ENCODE measurements around the gene APCDD1L.
"Not testable (repeated sequence)": the region's sequence is repeated elsewhere in the genome, so short reads cannot be mapped to it uniquely, and the experiment has no call there.

APCDD1L gene

DNA sequence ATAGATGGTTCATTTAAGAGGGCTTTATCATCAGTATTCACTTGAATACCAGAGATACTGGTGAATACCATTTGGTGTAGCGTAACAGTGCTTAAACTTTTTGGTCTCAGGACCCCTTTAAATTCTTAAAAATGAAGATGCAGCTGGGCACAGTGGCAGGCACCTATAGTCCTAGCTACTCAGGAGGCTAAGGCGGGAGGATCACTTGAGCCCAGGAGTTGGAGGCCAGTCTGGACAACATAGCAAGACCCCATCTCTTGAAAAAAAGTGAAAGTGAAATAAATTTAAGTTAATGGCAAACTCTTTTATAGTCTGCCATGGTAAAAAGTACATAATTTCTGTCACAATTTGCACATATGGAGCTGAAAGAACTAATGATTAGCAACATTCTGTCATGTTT is 86.8 kb downstream of the APCDD1L start:
- H3K27ac ChIP-seq, result no peak overlapping the region
- TF ChIP-seq ZFX (IDR thresholded peaks at IDR 0.05; ENCODE audit: borderline replicate concordance), result no peak

DNA sequence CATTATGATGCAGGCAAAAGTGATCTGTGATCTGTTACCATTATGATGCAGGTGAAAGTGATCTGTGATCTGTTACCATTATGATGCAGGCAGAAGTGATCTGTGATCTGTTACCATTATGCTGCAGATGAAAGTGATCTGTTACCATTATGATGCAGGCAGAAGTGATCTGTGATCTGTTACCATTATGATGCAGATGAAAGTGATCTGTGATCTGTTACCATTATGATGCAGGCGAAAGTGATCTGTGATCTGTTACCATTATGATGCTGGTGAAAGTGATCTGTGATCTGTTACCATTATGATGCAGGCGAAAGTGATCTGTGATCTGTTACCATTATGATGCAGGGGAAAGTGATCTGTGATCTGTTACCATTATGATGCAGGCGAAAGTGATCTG is 87.6 kb downstream of the APCDD1L start:
- H3K27ac ChIP-seq, result not testable (repeated sequence)

DNA sequence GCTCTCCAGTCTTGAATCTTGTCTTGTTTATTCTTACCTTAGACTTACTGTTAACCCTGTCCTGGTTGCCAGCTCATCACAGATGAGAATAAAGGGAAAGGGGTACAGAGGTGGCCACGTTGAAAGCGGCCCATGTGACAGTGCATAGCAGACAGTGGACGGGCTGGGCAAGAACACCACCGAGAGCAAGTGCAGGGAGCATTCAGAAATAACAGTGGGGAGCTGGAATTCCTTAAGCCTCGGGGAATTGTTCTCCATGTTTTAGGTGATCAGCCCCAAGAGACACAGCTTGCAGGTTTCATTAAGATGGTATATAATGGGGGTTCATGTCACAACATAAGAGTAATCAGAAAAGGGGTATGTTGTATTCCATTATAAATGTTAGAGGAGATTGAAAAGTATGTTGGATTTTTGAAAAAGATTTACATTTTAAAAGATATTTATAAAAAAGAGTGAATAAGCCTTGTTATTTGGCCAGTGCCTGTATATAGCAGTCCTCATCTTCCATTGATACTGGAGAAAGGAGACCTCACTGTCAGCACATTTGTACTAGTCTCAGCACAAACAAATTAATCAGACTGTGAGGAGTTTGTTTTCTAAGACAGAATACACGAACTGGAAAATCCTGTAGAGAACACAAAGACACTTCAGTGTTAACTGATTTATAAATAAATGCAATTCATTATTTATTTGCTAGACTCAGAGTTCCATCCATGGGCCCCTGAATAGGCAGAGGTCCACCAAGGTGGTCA is 90.8 kb downstream of the APCDD1L start:
- no peak overlapping the region for H3K27ac ChIP-seq
- no peak for TF ChIP-seq ZFX (IDR thresholded peaks at IDR 0.05; ENCODE audit: borderline replicate concordance)
- TF ChIP-seq, protein P1, sequence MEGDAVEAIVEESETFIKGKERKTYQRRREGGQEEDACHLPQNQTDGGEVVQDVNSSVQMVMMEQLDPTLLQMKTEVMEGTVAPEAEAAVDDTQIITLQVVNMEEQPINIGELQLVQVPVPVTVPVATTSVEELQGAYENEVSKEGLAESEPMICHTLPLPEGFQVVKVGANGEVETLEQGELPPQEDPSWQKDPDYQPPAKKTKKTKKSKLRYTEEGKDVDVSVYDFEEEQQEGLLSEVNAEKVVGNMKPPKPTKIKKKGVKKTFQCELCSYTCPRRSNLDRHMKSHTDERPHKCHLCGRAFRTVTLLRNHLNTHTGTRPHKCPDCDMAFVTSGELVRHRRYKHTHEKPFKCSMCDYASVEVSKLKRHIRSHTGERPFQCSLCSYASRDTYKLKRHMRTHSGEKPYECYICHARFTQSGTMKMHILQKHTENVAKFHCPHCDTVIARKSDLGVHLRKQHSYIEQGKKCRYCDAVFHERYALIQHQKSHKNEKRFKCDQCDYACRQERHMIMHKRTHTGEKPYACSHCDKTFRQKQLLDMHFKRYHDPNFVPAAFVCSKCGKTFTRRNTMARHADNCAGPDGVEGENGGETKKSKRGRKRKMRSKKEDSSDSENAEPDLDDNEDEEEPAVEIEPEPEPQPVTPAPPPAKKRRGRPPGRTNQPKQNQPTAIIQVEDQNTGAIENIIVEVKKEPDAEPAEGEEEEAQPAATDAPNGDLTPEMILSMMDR (IDR thresholded peaks at IDR 0.05), result no peak

DNA sequence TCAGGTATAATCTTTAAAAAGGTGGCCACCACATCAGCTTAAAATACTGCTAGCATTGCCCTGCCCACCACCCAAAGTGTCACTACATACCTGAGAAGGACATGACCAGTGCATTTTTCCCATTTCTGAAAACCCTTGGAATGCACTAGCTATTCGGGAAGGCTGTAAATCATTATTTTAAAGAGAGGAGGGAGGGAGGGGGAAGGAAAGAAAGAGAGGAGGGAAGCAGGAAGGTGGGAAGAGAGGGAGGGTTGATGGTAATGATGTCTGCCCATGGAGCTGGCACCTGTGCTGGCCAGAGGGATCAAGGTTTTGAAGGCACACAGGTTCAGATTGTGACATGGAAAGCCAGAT is 93.7 kb downstream of the APCDD1L start:
- TF ChIP-seq, protein P1 (IDR thresholded peaks at IDR 0.05), result no peak
- no peak for TF ChIP-seq ZFX (IDR thresholded peaks at IDR 0.05; ENCODE audit: borderline replicate concordance)
- H3K27ac ChIP-seq, result no peak overlapping the region

DNA sequence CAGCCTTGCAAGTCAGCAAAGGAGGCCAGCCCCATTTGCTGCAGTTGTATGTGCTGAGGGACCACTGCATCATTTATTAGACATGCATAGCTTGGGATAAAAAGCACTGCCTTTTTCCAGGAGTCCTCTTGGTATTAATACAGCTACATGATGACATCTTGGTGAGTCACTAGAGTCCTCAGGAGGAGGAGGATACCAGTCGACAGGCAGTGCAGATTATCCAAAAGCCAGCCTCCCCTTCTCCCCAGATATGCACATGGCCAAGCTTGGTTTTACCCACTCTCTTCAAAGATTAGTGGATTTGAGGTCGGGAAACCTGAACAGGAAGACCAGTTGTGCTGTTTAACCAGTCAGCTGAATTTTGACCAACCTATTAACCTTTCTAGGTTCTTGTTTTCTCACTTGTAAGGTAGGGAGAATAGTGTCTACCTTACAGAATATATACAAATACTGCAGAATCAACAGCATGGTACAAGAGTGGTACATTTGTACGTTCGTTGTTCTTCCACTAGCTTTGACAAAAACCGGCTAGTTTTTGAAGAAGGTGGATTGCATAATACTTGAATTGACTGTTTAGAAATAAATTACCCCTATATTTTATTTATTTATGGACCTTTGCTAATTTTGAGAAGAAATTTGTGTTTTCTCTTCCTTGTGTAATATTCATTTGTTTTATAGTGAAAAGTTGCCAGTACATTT is 94.3 kb downstream of the APCDD1L start:
- no peak overlapping the region for H3K27ac ChIP-seq
- TF ChIP-seq ZFX (IDR thresholded peaks at IDR 0.05; ENCODE audit: borderline replicate concordance), result no peak
- TF ChIP-seq, protein P1 (IDR thresholded peaks at IDR 0.05), result no peak

DNA sequence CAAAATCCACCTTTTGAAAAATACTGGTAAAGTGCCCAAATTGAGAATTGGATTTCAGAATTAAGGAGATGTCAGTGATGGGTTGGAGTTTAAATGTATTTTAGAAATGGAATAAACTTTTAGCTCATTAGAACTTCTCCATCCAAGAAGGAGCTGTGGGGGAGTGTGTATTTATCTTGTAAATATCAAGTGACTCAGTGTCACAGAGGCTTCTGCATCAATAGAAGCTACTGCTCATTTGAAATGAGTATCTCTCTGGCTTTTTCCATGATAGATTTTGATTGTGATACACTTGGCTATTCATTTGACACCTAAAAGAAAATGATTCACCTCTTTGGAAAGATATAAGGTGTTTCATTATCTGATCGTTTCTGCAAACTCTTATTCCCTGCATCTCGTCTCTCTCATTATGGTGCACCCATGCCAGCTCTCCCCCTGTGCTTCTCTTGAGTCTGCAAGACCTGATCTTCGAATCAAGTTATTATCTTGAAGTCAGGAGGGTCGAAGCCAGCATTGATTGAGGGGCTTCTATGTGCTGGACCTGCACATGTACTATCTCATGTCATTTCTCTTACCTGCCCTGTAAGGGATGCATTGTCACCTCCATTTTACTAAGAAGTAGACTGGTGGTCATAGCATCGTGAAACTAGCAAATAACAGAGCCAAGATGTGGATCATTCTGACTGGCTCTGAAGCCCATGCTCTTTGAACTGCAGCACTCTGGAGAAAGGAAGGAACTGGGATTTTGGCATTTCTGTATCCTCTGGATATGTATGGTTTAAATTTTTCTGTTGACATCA is 96.0 kb downstream of the APCDD1L start:
- TF ChIP-seq, protein P1 (IDR thresholded peaks at IDR 0.05), result no peak
- no peak for TF ChIP-seq ZFX (IDR thresholded peaks at IDR 0.05; ENCODE audit: borderline replicate concordance)
- H3K27ac ChIP-seq, result no peak overlapping the region

DNA sequence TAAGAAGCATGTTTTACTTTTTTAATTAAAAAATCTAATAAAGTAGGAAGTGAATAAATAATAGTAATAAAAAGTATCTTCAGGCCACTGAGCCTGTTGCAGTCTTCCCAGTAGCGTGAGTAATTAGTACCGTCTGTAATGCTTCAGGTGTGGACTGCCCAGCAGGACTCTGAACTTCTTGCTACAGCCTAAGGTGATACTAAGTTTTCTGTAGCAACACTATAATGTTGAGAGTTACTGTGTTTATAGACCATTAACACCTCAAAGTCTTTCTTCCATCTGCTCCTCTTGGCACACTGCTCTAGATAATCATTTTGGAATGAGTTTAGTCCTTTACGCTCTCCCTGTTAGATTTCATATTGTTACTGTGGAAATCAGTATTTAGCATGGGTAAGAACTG is 97.8 kb downstream of the APCDD1L start:
- no peak for TF ChIP-seq ZFX (IDR thresholded peaks at IDR 0.05; ENCODE audit: borderline replicate concordance)
- TF ChIP-seq, protein P1 (IDR thresholded peaks at IDR 0.05), result no peak
- H3K27ac ChIP-seq, result no peak overlapping the region

DNA sequence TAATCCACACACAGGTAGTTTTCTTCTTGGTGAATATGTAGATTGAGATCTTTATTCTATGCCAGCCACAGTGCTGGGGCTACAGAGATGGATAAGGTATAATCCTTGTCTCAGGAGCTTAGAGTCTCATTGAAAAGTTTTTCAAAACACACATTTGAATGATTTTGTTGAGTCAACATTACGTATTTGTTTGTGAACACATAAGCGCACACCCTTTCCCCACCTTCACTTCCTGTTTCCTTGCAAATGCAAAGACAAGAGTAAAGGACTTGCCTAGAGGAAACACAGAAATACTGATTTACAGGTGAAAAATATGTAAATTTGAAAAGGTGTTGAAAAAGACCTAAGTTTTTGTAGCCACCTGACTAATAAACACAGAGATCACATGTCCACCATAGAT is 98.4 kb downstream of the APCDD1L start:
- no peak for TF ChIP-seq ZFX (IDR thresholded peaks at IDR 0.05; ENCODE audit: borderline replicate concordance)
- TF ChIP-seq, protein P1 (IDR thresholded peaks at IDR 0.05), result no peak
- no peak overlapping the region for H3K27ac ChIP-seq

All from 22Rv1 (cell line).